Stimulated activated CD8-positive, alpha-beta memory T cell treated with anti-CD3 and anti-CD28 coated beads, Interleukin-2, amount 100 ng/mL, for 48 hours (primary cell): ENCODE data around the gene TMEM135.

Experiments
- DNase-seq, 2 donors: peaks; one replicate each; pipeline ENCODE4 v3.0.0-alpha.2; 2020; ENCODE audit warnings: low read depth in 2 of 2

Gene TMEM135

GRCh38 chr11:87194985-87195820 is 157.5 kb downstream of the TMEM135 start:
- DNase-seq = no peak

- DNase-seq = no peak
Measured at GRCh38 chr11:87198266-87198881, 160.6 kb downstream of the TMEM135 start.

DNA sequence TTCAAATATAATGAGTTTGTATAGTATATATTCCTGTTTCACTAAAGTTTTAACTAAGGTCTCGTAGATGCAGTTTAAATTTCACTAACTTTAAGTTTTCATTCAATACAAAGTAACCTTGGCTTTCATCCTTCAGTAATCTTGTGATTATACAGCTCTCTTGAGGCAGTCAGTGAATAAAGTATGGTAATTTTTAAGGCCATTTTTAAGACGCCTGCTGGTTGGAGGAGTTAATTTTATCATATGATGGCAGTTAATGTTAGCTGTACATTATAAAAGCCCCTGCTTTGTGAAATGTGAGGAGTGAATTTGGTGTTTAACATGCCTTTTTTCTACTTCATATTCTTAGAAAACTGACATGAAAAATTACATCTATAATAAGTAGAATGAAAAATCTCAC is 163.6 kb downstream of the TMEM135 start:
- DNase-seq = no peak

DNA sequence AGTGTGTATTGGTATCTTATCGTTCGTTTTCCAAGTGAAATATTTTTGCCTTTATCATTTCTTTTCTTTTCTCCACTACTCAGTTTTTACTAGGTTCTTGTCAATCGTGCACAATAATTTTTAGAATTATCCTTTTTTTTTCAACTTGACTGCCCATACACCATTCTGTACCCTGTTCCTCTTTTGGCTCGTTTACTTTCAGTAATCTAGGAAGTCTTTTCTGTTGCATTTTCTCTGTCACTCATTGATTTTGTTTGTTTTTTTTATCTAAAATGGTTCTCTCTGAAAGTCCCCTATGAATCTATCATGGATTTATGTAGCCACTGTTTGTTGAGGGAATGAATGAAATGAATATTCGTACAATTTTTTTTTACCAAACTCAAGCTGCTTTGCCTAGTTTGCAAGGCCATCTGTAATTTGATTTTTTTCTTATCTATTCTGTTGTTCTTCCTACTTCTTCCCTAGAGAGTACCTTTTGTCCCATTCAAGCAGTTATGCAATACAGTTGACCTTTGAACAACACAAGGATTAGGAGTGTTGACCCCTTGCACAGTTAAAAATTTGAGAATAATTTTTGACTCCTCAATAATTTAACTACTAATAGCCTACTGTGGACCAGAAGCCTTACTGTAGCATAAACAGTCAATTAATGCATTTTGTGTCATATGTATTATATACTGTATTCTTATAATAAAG is 166.3 kb downstream of the TMEM135 start:
- no peak for DNase-seq

GRCh38 chr11:87212891-87213290 is 175.2 kb downstream of the TMEM135 start:
- no peak for DNase-seq

DNA sequence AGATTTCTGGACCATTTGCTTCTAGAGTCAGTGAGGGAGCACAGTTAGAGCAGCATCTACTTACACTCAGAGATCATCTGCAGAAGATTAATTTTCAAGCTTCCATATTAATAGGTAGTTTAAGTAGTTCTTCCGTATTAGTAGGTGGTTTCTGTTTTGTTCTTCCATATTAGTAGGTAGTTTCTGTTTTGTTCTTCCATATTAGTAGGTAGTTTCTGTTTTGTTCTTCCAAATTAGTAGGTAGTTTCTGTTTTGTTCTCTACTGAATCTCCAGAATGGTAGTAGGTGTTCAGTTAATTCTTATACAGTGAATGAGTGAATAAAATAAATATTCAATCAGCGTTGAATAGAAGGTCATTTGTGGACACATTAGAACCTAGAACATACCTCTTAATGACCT is 175.7 kb downstream of the TMEM135 start:
- DNase-seq = no peak

DNA sequence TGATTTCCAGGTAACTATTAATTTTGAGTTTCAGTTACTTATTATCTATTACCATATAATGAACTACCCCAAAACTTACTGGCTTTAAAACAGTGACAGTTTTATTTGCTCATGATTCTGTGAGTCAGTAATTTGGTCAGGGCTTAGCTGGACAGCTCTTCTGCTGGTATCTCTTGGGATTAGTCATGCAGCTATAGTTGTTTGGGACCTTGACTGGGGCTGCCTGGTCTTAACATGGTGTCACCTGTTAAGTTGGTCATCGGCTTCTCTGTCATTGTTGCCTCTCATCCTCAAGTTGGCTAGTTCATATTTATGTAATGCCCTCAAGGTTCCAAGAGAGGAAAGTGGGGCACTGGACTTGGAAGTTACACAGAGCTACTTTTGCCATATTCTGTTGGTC is 177.5 kb downstream of the TMEM135 start:
- no peak for DNase-seq

GRCh38 chr11:87219266-87219665 is 181.5 kb downstream of the TMEM135 start:
- DNase-seq = peak in 1 of 2 donors; percentile 0

DNA sequence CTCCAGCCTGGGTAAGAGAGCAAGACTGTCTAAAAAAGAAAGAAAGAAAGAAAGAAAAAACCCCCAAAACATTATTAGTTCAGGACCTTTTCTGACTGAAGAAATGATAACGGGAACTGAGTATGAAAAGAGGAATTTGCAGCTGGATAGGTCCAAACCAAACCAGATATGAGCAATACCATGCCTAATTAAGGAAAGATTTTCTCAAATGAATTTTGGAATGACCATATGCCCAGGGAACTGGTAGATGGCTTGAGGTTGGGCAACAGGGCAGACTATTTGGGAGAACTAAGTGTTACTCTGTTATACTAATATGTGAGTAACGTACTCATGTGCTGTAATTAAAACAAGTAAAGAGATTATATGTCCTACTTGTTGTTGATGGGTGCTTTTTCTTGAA is 186.1 kb downstream of the TMEM135 start:
- DNase-seq = no peak

DNA sequence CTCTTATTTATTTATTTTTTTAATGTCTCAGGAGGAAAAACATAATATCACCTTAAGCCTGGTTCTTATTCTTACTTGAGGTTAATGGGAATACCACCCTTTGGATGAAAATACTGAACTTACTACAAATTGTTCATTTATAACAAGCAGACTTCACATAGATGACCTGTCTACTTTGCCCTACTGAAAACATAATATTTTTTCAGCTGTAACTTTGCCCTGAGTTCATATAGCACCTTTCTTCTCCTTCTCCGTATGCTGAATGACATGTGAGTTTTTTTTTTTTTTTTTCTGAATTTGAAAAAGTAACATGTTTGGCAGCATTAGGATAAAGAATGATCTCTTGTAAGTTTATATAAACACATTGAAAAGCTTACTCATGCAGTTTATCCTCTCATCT is 186.8 kb downstream of the TMEM135 start:
- DNase-seq = no peak

GRCh38 chr11:87228820-87229219 is 191.1 kb downstream of the TMEM135 start:
- DNase-seq = no peak

DNA sequence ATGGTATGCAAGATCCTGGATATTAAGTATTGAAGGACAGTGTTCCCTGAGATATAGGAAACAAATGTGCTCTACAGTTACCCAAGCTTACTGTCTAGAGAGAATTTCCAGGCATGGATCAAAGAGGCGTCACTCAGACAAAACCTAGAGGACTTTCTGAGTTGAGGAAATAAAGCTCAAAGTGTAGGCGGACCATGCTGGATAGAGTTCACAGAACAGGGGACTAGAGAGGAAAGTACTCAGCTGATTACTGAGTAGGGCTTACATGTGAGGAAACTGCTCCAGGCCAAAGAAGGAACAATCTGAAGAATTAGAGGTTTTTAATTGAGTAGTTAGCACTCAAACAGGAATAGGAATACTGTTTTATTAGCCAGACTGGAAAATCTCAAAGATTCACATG is 193.3 kb downstream of the TMEM135 start:
- DNase-seq = no peak

DNA sequence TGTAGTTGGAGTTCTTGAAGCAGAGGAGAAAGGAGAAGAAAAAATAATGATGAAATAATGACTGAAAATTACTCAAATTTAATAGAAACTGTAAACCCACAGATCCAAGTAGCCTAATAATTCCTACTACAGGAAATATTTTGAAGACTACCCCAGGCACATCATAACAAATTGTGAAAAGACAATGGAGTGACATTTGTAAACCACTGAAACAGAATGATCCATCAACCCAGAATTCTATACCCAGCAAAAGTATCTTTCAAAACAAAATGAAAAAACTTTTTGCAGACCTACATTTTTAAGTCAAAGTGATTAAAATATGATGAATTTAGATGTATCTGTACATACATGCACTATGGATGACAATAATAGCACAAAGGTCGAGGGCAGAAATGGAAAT is 194.6 kb downstream of the TMEM135 start:
- no peak for DNase-seq

DNA sequence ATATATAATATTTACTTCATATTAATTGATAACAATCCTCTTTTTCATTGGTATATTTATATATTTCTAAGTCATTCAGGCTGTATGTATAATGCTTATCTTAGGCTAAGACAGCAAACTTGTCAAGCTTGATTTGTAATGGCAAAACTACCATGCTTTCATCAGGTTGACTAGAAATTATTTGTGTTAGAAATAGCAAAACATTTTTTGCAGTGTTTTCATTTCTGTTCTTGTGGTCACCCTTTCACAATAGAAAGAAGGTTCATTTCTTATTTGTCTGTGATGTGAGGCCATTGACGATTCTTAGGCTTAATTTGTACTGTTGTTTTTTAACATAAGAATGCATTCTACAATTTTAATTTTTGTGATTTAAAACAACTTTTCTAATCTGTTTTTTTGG is 197.6 kb downstream of the TMEM135 start:
- DNase-seq = no peak

GRCh38 chr11:87236368-87236767 is 198.6 kb downstream of the TMEM135 start:
- DNase-seq = no peak

- no peak for DNase-seq
Measured at GRCh38 chr11:87239001-87239400, 201.3 kb downstream of the TMEM135 start.

- DNase-seq = no peak
Measured at GRCh38 chr11:87239531-87239930, 201.8 kb downstream of the TMEM135 start.

- no peak for DNase-seq
Measured at GRCh38 chr11:87251560-87251959, 213.8 kb downstream of the TMEM135 start.

DNA sequence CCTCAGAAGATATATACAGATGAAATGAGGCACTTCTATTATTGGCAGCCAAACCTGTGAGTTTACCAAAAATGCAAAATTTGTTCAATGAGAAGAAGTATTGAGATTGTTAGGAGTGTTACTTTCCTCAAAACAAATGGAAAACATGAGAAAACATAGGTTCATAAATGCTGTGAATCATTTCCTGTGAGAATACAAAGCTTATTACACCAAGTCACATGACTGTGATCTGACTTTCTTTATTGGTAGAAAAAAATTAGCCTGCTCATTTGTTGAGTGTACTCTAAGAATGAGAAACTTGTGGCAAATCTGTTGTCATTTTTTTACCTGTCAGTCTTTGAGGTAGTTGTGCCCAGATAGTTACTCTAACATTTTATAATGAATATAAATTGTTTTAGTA is 215.1 kb downstream of the TMEM135 start:
- DNase-seq = no peak

- no peak for DNase-seq
Measured at GRCh38 chr11:87254562-87254961, 216.8 kb downstream of the TMEM135 start.

- DNase-seq = no peak
Measured at GRCh38 chr11:87255589-87255988, 217.9 kb downstream of the TMEM135 start.

DNA sequence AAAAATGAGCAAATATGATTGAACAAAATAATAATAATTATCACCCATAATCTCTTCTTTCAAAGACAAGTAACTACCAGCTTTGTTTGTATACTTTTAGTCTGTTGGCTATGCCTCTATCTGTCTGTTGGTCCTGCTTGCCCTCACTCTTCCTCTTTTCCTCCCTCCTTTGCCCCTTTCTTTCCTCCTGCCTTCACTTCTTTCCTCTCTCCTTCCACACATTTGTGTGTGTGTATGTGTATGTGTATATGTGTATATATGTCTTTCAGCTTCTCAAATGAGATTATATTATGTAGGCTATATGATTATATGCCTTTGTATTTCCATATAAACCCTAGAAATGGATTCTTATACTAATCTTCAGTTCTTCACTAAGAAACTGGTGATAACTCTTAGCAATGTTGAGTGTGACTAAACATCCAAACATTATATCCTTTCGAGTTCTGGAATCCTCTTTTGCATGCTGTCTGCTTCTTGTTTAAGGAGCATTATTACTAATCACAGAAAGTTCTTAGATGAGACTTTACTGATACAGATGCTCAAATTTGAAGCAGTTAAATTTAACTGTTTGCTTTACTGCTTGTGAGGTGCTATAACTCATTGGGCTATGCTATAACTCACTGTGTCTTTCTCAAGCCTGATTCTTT is 219.1 kb downstream of the TMEM135 start:
- DNase-seq = no peak
